Stimulated activated CD8-positive, alpha-beta memory T cell treated with anti-CD3 and anti-CD28 coated beads, Interleukin-4, amount 100 ng/mL, for 48 hours (primary cell): Measurements from ENCODE around the gene CEP85.

Experiments
- DNase-seq: peaks from one replicate; pipeline ENCODE4 v3.0.0-alpha.2; 2020

CEP85 gene

GRCh38 chr1:26233903-26234643 is at the start of gene CEP85:
Gene CEP85, plus strand, starts transcription at chr1:26234200. Its CDS starts 5,584 bp downstream, at chr1:26239784.
- peak; percentile 99 for DNase-seq

GRCh38 chr1:26184883-26185282 is 49.1 kb upstream of the CEP85 start:
- DNase-seq = no peak

GRCh38 chr1:26187882-26188281 is 46.1 kb upstream of the CEP85 start:
- DNase-seq = no peak

GRCh38 chr1:26188477-26188876 is 45.5 kb upstream of the CEP85 start:
- no peak for DNase-seq

GRCh38 chr1:26189331-26189730 is 44.7 kb upstream of the CEP85 start:
- DNase-seq = no peak

GRCh38 chr1:26189751-26190275 is 44.2 kb upstream of the CEP85 start:
- no peak for DNase-seq

- DNase-seq = no peak
Observed at GRCh38 chr1:26190373-26190987, 43.5 kb upstream of the CEP85 start, which contains the start of gene CATSPER4. Gene CATSPER4, plus strand, starts transcription at chr1:26190602. Its CDS starts 26 bp downstream, at chr1:26190628.

GRCh38 chr1:26191739-26192138 is 42.3 kb upstream of the CEP85 start:
- DNase-seq = no peak

GRCh38 chr1:26195805-26196204 is 38.2 kb upstream of the CEP85 start:
- DNase-seq = no peak

GRCh38 chr1:26197301-26197700 is 36.7 kb upstream of the CEP85 start:
- DNase-seq = no peak

GRCh38 chr1:26197813-26198212 is 36.2 kb upstream of the CEP85 start:
- no peak for DNase-seq

GRCh38 chr1:26200413-26200812 is 33.6 kb upstream of the CEP85 start:
- DNase-seq = no peak

- DNase-seq = no peak
Observed at GRCh38 chr1:26203642-26204318, 30.2 kb upstream of the CEP85 start.

- DNase-seq = no peak
Observed at GRCh38 chr1:26210147-26210870, 23.7 kb upstream of the CEP85 start.

GRCh38 chr1:26212726-26213125 is 21.3 kb upstream of the CEP85 start:
- DNase-seq = no peak

GRCh38 chr1:26213335-26213905 is 20.6 kb upstream of the CEP85 start:
- DNase-seq = no peak

GRCh38 chr1:26215246-26215645 is 18.8 kb upstream of the CEP85 start:
- no peak for DNase-seq

GRCh38 chr1:26218906-26219494 is 15.0 kb upstream of the CEP85 start:
- no peak for DNase-seq

- no peak for DNase-seq
Observed at GRCh38 chr1:26220199-26220912, 13.6 kb upstream of the CEP85 start.

GRCh38 chr1:26221094-26221493 is 12.9 kb upstream of the CEP85 start:
- no peak for DNase-seq

- DNase-seq = no peak
Observed at GRCh38 chr1:26224606-26225005, 9.4 kb upstream of the CEP85 start.
